Renal cortical epithelial cell (primary cell): Measurements from ENCODE around the gene TMEM203. TPM values are rescaled to one million over a fixed set of nuclear protein-coding genes. Genes with fewer than 3 reads are reported as not detected.

ENCODE experiments used
- DNase-seq: peaks from one replicate; pipeline ENCODE4 v3.0.0-alpha.2; 2011; ENCODE audit warnings: low read depth
- total RNA-seq: library from RNA; depleted of rRNA; stranded (reverse); fragments of >200 nt; gene quantifications from 2 replicates; pipeline ENCODE4 v1.2.3, GENCODE V29; 2014

Gene TMEM203
- total RNA-seq, 1 donor from 2014 or later = 42.8 TPM

- DNase-seq = no peak
These were observed 25.4 kb upstream of the TMEM203 start, which contains the start of gene SLC34A3 for GRCh38 chr9:137230705-137231371. Gene SLC34A3, plus strand, starts transcription at chr9:137230901. Its CDS starts 802 bp downstream, at chr9:137231703.

- DNase-seq = no peak
These were observed 24.7 kb upstream of the TMEM203 start for GRCh38 chr9:137229903-137230704.

GRCh38 chr9:137228968-137229896 is 23.8 kb upstream of the TMEM203 start:
- no peak for DNase-seq

GRCh38 chr9:137228506-137228967 is 23.1 kb upstream of the TMEM203 start:
- DNase-seq = no peak

- DNase-seq = no peak
These were observed 22.5 kb upstream of the TMEM203 start for GRCh38 chr9:137227853-137228505.

GRCh38 chr9:137227054-137227852 is 21.8 kb upstream of the TMEM203 start, which contains the start of gene RNF224:
Gene RNF224, plus strand, starts transcription at chr9:137227502. Its CDS starts 834 bp downstream, at chr9:137228336.
- DNase-seq = peak; percentile 50

GRCh38 chr9:137226338-137227053 is 21.0 kb upstream of the TMEM203 start:
- DNase-seq = peak; percentile 42

- DNase-seq = no peak
These were observed 20.4 kb upstream of the TMEM203 start for GRCh38 chr9:137225699-137226331.

- DNase-seq = no peak
These were observed 19.6 kb upstream of the TMEM203 start, which contains the start of gene CYSRT1 for GRCh38 chr9:137224830-137225694. Gene CYSRT1, plus strand, starts transcription at chr9:137225174. Its CDS starts 448 bp downstream, at chr9:137225622.

GRCh38 chr9:137223078-137223970 is 17.9 kb upstream of the TMEM203 start:
- DNase-seq = peak; percentile 96

- DNase-seq = no peak
These were observed 17.0 kb upstream of the TMEM203 start, which contains the start of gene RNF208 for GRCh38 chr9:137222190-137223077. Gene RNF208, minus strand, starts transcription at chr9:137222240. Its CDS starts 1,028 bp downstream, at chr9:137221212.

- DNase-seq = no peak
These were observed 16.2 kb upstream of the TMEM203 start for GRCh38 chr9:137221506-137222111.

- no peak for DNase-seq
These were observed 15.7 kb upstream of the TMEM203 start for GRCh38 chr9:137221095-137221505.

GRCh38 chr9:137220317-137221094 is 15.1 kb upstream of the TMEM203 start:
- DNase-seq = no peak
